HepG2 (cell line): ENCODE results near the gene MCRIP2. TPM values are rescaled to one million over a fixed set of nuclear protein-coding genes. Genes with fewer than 3 reads are reported as not detected.

Experiments used
- FOXO1 ChIP-seq: sonication (generic); formaldehyde crosslinking; IDR thresholded peaks from 2 replicates; pipeline ENCODE4 v1.4.0; 2020; ENCODE audit warnings: missing genetic modification reagents
- HOXA3 ChIP-seq: sonication (generic); formaldehyde crosslinking; IDR thresholded peaks from 2 replicates; pipeline ENCODE4 v1.5.0; 2020; ENCODE audit warnings: missing genetic modification reagents
- KLF15 ChIP-seq: sonication (generic); formaldehyde crosslinking; IDR thresholded peaks from 2 replicates; pipeline ENCODE4 v1.8.1; 2023; ENCODE audit warnings: borderline replicate concordance, mild to moderate bottlenecking, inconsistent platforms, missing genetic modification reagents, mixed read lengths
- KLF16 ChIP-seq, 2 experiments: sonication (generic) in 1 of 2; formaldehyde crosslinking in 1 of 2; IDR thresholded peaks; 2 replicates each; pipeline versions ENCODE4 v1.6.1 to v1.8.0; 2016 to 2023; ENCODE audit warnings: missing genetic modification reagents in 2 of 2, missing compliant biosample characterization in 1 of 2
- KMT2A ChIP-seq: sonication (generic); formaldehyde crosslinking; IDR thresholded peaks from 2 replicates; pipeline ENCODE4 v1.4.0; 2020; ENCODE audit warnings: missing genetic modification reagents
- TARDBP ChIP-seq: sonication (generic); formaldehyde crosslinking; IDR thresholded peaks from 2 replicates; pipeline ENCODE4 v1.8.0; 2022; ENCODE audit warnings: mild to moderate bottlenecking, missing genetic modification reagents
- TBX2 ChIP-seq: sonication (generic); formaldehyde crosslinking; IDR thresholded peaks from 2 replicates; pipeline ENCODE4 v1.5.0; 2020; ENCODE audit warnings: missing genetic modification reagents, mild to moderate bottlenecking, borderline replicate concordance
- YEATS2 ChIP-seq: sonication (generic); formaldehyde crosslinking; IDR thresholded peaks from 2 replicates; pipeline ENCODE4 v1.4.0; 2020; ENCODE audit warnings: missing genetic modification reagents, borderline replicate concordance
- ZNF124 ChIP-seq: sonication (generic); formaldehyde crosslinking; IDR thresholded peaks from 2 replicates; pipeline ENCODE4 v1.4.0; 2020; ENCODE audit warnings: missing genetic modification reagents
- polyA plus RNA-seq, 8 experiments: library from polyadenylated mRNA; depleted of rRNA in 3 of 8; stranded (reverse) in 7 of 8; unstranded in 1 of 8; fragments of >200 nt; fragmentation: Illumina TruSeq in 4 of 8; extraction: Trizol in 4 of 8; gene quantifications; 2 replicates each; pipeline versions ENCODE4 v1.2.1 to v1.2.3, GENCODE V29; 2011 to 2016; ENCODE audit warnings: low read depth in 4 of 8, missing spikeins in 1 of 8, mixed read lengths in 1 of 8; ENCODE audit not compliant: insufficient read depth in 1 of 8
- total RNA-seq, 5 experiments: library from RNA; depleted of rRNA; stranded (reverse); fragments of >200 nt; fragmentation: Illumina TruSeq; extraction: Trizol; gene quantifications; 2 replicates each; pipeline ENCODE4 v1.2.3, GENCODE V29; 2016; ENCODE audit warnings: low read depth in 1 of 5
- TF ChIP-seq, protein P1 (sequence below): sonication (generic); formaldehyde crosslinking; IDR thresholded peaks from 2 replicates; pipeline ENCODE4 v1.4.0; 2020; ENCODE audit warnings: missing genetic modification reagents, borderline replicate concordance
- TF ChIP-seq, protein P2 (sequence below): sonication (generic); formaldehyde crosslinking; conservative IDR thresholded peaks from 2 replicates; pipeline ENCODE4 v1.8.0; 2022; ENCODE audit warnings: missing genetic modification reagents
- TF ChIP-seq, protein P3 (sequence below): sonication (generic); formaldehyde crosslinking; IDR thresholded peaks from 2 replicates; pipeline ENCODE4 v1.5.1; 2020; ENCODE audit warnings: missing genetic modification reagents, mild to moderate bottlenecking, borderline replicate concordance
- TF ChIP-seq, protein P4 (sequence below): IDR thresholded peaks from 2 replicates; pipeline ENCODE4 v1.4.0; 2020; ENCODE audit warnings: mild to moderate bottlenecking, missing genetic modification reagents
- TF ChIP-seq, protein P5 (sequence below): sonication (generic); formaldehyde crosslinking; IDR thresholded peaks from 2 replicates; pipeline ENCODE4 v1.4.0; 2020; ENCODE audit warnings: mild to moderate bottlenecking, missing genetic modification reagents
- TF ChIP-seq, protein P6 (sequence below): sonication (generic); formaldehyde crosslinking; IDR thresholded peaks from 2 replicates; pipeline ENCODE4 v1.5.1; 2020; ENCODE audit warnings: mild to moderate bottlenecking, missing genetic modification reagents, moderate library complexity

Gene MCRIP2
- total and polyA plus RNA-seq, 2 of the 13 experiments (the other 11 are each of a cell fraction or from before 2014, with no cell fraction given) = 39.6 to 76.7 TPM

DNA sequence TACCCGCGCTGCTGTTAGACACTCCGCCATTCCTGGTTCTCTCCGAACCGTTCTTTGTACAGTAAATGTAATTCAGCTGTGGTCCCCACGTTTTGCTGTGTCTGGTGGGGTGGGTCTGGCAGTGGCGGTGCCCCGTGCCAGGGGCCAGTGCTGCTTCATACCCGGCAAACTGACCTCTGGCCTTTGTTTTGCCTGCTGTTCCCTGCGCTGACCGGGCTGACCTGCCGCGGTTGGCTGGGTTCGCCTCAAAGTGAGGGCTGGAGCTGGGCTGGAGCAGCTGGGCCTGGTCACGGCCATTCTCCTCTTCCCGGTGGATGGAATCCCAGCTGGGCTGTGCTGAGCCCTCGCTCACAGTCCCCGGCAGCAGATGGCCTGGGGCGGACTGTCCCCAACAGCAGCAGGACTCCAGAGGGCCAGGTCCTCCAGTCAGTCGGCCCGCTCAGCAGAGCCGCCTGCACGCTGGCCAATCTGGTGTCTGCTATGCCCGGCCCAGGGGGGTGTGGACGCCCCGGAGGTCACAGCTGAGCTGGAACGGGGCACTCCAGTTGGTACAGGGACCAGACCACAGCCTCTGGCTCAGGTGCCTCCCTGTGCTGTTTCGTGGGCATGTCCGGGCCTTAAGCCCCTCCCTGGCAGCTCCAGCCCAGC is 12.3 kb upstream of the MCRIP2 start (continued):
- TF ChIP-seq HOXA3 (CRISPR knock-in tag) = 0 out of 2 replicates have a peak, but pooled peaks have one; percentile 30
- TF ChIP-seq, protein P1, sequence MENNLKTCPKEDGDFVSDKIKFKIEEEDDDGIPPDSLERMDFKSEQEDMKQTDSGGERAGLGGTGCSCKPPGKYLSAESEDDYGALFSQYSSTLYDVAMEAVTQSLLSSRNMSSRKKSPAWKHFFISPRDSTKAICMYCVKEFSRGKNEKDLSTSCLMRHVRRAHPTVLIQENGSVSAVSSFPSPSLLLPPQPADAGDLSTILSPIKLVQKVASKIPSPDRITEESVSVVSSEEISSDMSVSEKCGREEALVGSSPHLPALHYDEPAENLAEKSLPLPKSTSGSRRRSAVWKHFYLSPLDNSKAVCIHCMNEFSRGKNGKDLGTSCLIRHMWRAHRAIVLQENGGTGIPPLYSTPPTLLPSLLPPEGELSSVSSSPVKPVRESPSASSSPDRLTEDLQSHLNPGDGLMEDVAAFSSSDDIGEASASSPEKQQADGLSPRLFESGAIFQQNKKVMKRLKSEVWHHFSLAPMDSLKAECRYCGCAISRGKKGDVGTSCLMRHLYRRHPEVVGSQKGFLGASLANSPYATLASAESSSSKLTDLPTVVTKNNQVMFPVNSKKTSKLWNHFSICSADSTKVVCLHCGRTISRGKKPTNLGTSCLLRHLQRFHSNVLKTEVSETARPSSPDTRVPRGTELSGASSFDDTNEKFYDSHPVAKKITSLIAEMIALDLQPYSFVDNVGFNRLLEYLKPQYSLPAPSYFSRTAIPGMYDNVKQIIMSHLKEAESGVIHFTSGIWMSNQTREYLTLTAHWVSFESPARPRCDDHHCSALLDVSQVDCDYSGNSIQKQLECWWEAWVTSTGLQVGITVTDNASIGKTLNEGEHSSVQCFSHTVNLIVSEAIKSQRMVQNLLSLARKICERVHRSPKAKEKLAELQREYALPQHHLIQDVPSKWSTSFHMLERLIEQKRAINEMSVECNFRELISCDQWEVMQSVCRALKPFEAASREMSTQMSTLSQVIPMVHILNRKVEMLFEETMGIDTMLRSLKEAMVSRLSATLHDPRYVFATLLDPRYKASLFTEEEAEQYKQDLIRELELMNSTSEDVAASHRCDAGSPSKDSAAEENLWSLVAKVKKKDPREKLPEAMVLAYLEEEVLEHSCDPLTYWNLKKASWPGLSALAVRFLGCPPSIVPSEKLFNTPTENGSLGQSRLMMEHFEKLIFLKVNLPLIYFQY (CRISPR knock-in tag) = peak; percentile 21; the same call in 1 of the 2 replicates
- peak; percentile 19; the same call in 1 of the 2 replicates for TF ChIP-seq FOXO1 (CRISPR knock-in tag)
- 0 out of 2 replicates have a peak, but pooled peaks have one; percentile 19 for TF ChIP-seq YEATS2 (CRISPR knock-in tag)
- TF ChIP-seq TBX2 (CRISPR knock-in tag) = 0 out of 2 replicates have a peak, but pooled peaks have one; percentile 35
- no peak for TF ChIP-seq KLF15 (CRISPR knock-in tag)
- TF ChIP-seq, protein P2, sequence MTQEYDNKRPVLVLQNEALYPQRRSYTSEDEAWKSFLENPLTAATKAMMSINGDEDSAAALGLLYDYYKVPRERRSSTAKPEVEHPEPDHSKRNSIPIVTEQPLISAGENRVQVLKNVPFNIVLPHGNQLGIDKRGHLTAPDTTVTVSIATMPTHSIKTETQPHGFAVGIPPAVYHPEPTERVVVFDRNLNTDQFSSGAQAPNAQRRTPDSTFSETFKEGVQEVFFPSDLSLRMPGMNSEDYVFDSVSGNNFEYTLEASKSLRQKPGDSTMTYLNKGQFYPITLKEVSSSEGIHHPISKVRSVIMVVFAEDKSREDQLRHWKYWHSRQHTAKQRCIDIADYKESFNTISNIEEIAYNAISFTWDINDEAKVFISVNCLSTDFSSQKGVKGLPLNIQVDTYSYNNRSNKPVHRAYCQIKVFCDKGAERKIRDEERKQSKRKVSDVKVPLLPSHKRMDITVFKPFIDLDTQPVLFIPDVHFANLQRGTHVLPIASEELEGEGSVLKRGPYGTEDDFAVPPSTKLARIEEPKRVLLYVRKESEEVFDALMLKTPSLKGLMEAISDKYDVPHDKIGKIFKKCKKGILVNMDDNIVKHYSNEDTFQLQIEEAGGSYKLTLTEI (CRISPR knock-in tag) = no peak
- 0 out of 2 replicates have a peak, but pooled peaks have one; percentile 37 for TF ChIP-seq KMT2A
- 0 out of 4 replicates have a peak, but pooled peaks of 1 of the 2 experiments have one; percentile 34 for TF ChIP-seq KLF16 (CRISPR knock-in tag; IDR thresholded peaks at IDR 0.05)
- TF ChIP-seq, protein P3, sequence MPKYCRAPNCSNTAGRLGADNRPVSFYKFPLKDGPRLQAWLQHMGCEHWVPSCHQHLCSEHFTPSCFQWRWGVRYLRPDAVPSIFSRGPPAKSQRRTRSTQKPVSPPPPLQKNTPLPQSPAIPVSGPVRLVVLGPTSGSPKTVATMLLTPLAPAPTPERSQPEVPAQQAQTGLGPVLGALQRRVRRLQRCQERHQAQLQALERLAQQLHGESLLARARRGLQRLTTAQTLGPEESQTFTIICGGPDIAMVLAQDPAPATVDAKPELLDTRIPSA (CRISPR knock-in tag) = 0 out of 2 replicates have a peak, but pooled peaks have one; percentile 15
- 0 out of 2 replicates have a peak, but pooled peaks have one; percentile 42 for TF ChIP-seq ZNF124 (CRISPR knock-in tag)
- TF ChIP-seq, protein P4, sequence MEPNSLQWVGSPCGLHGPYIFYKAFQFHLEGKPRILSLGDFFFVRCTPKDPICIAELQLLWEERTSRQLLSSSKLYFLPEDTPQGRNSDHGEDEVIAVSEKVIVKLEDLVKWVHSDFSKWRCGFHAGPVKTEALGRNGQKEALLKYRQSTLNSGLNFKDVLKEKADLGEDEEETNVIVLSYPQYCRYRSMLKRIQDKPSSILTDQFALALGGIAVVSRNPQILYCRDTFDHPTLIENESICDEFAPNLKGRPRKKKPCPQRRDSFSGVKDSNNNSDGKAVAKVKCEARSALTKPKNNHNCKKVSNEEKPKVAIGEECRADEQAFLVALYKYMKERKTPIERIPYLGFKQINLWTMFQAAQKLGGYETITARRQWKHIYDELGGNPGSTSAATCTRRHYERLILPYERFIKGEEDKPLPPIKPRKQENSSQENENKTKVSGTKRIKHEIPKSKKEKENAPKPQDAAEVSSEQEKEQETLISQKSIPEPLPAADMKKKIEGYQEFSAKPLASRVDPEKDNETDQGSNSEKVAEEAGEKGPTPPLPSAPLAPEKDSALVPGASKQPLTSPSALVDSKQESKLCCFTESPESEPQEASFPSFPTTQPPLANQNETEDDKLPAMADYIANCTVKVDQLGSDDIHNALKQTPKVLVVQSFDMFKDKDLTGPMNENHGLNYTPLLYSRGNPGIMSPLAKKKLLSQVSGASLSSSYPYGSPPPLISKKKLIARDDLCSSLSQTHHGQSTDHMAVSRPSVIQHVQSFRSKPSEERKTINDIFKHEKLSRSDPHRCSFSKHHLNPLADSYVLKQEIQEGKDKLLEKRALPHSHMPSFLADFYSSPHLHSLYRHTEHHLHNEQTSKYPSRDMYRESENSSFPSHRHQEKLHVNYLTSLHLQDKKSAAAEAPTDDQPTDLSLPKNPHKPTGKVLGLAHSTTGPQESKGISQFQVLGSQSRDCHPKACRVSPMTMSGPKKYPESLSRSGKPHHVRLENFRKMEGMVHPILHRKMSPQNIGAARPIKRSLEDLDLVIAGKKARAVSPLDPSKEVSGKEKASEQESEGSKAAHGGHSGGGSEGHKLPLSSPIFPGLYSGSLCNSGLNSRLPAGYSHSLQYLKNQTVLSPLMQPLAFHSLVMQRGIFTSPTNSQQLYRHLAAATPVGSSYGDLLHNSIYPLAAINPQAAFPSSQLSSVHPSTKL = 0 out of 2 replicates have a peak, but pooled peaks have one; percentile 13
- TF ChIP-seq, protein P5, sequence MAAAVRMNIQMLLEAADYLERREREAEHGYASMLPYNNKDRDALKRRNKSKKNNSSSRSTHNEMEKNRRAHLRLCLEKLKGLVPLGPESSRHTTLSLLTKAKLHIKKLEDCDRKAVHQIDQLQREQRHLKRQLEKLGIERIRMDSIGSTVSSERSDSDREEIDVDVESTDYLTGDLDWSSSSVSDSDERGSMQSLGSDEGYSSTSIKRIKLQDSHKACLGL (CRISPR knock-in tag) = peak; percentile 41; the same call in 1 of the 2 replicates
- TF ChIP-seq, protein P6, sequence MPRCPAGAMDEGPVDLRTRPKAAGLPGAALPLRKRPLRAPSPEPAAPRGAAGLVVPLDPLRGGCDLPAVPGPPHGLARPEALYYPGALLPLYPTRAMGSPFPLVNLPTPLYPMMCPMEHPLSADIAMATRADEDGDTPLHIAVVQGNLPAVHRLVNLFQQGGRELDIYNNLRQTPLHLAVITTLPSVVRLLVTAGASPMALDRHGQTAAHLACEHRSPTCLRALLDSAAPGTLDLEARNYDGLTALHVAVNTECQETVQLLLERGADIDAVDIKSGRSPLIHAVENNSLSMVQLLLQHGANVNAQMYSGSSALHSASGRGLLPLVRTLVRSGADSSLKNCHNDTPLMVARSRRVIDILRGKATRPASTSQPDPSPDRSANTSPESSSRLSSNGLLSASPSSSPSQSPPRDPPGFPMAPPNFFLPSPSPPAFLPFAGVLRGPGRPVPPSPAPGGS (CRISPR knock-in tag) = 0 out of 2 replicates have a peak, but pooled peaks have one; percentile 13
- 0 out of 2 replicates have a peak, but pooled peaks have one; percentile 44 for TF ChIP-seq TARDBP
